ENCODE results near the gene IGSF23. TPM values are rescaled to one million over a fixed set of nuclear protein-coding genes. Genes with fewer than 3 reads are reported as not detected.
"Not testable (repeated sequence)": the region's sequence is repeated elsewhere in the genome, so short reads cannot be mapped to it uniquely, and the experiment has no call there.

IGSF23 gene
- total RNA-seq, 6 experiments from 2014 or later = not detected

GRCh38 chr19:44623626-44624025 lies 10.3 kb downstream of the IGSF23 start:
- no peak for TF ChIP-seq CTCF (IDR thresholded peaks at IDR 0.05)
- Mint-ChIP-seq H3K36me3 (ENCODE audit: low read depth) (peaks cover 12% of the 10 kb centered on the region; the same call in 1 of the 2 replicates), H3K4me1 (ENCODE audit: low read depth) (peaks cover 35% of the 10 kb centered on the region), H3K4me3 (no peak overlapping the region), H3K27me3 (ENCODE audit: insufficient read depth) (peaks cover 2% of the 10 kb centered on the region), H3K9me3 (0 out of 2 replicates have a peak, but pooled peaks cover 4% of the 10 kb centered on the region), H3K27ac (no peak overlapping the region)
- no peak for DNase-seq

- Mint-ChIP-seq H3K27me3 (ENCODE audit: insufficient read depth) (peaks cover 2% of the 10 kb centered on the region), H3K4me3 (no peak overlapping the region)
- TF ChIP-seq CTCF (IDR thresholded peaks at IDR 0.05) = no peak
Observed at GRCh38 chr19:44624840-44625354, 11.5 kb downstream of the IGSF23 start.

GRCh38 chr19:44625637-44626036 lies 12.3 kb downstream of the IGSF23 start:
- Mint-ChIP-seq H3K4me3 (peak overlapping the region; percentile 43; the same call in 1 of the 2 replicates), H3K36me3 (ENCODE audit: low read depth) (peaks cover 12% of the 10 kb centered on the region; the same call in 1 of the 2 replicates), H3K4me1 (ENCODE audit: low read depth) (peaks cover 35% of the 10 kb centered on the region), H3K27ac (peak overlapping the region; percentile 88)
- H3K27me3 Mint-ChIP-seq (ENCODE audit: insufficient read depth); H3K9me3 Mint-ChIP-seq; DNase-seq: not testable (repeated sequence)

More at GRCh38 chr19:44624840-44625354, 11.5 kb downstream of the IGSF23 start:
- 0 out of 2 replicates have a peak, but pooled peaks cover 4% of the 10 kb centered on the region for H3K9me3 Mint-ChIP-seq
- no peak for DNase-seq
- H3K4me1 Mint-ChIP-seq (ENCODE audit: low read depth) = peaks cover 35% of the 10 kb centered on the region
- peaks cover 12% of the 10 kb centered on the region; the same call in 1 of the 2 replicates for H3K36me3 Mint-ChIP-seq (ENCODE audit: low read depth)
- H3K27ac Mint-ChIP-seq = no peak overlapping the region

GRCh38 chr19:44626048-44626624 lies 12.8 kb downstream of the IGSF23 start:
- no peak for TF ChIP-seq CTCF (IDR thresholded peaks at IDR 0.05)
- Mint-ChIP-seq H3K36me3 (ENCODE audit: low read depth) (peaks cover 12% of the 10 kb centered on the region; the same call in 1 of the 2 replicates), H3K4me3 (peak overlapping the region; percentile 43), H3K4me1 (ENCODE audit: low read depth) (peaks cover 35% of the 10 kb centered on the region), H3K27ac (peak overlapping the region; percentile 88), H3K9me3 (0 out of 2 replicates have a peak, but pooled peaks cover 4% of the 10 kb centered on the region), H3K27me3 (ENCODE audit: insufficient read depth) (peaks cover 2% of the 10 kb centered on the region)
- DNase-seq = peak; percentile 93

- Mint-ChIP-seq H3K9me3 (0 out of 2 replicates have a peak, but pooled peaks cover 4% of the 10 kb centered on the region), H3K27me3 (ENCODE audit: insufficient read depth) (peaks cover 2% of the 10 kb centered on the region), H3K4me3 (no peak overlapping the region), H3K36me3 (ENCODE audit: low read depth) (peaks cover 12% of the 10 kb centered on the region; the same call in 1 of the 2 replicates), H3K27ac (no peak overlapping the region), H3K4me1 (ENCODE audit: low read depth) (peaks cover 32% of the 10 kb centered on the region)
- DNase-seq = no peak
- TF ChIP-seq CTCF (IDR thresholded peaks at IDR 0.05) = no peak
Observed at GRCh38 chr19:44627631-44628030, 14.3 kb downstream of the IGSF23 start.

GRCh38 chr19:44628793-44629192 lies 15.4 kb downstream of the IGSF23 start:
- 0 out of 2 replicates have a peak, but pooled peaks cover 4% of the 10 kb centered on the region for H3K9me3 Mint-ChIP-seq
- peaks cover 29% of the 10 kb centered on the region for H3K4me1 Mint-ChIP-seq (ENCODE audit: low read depth)
- TF ChIP-seq CTCF (IDR thresholded peaks at IDR 0.05) = no peak
- H3K4me3 Mint-ChIP-seq = no peak overlapping the region
- H3K36me3 Mint-ChIP-seq (ENCODE audit: low read depth) = peaks cover 12% of the 10 kb centered on the region; the same call in 1 of the 2 replicates
- no peak for DNase-seq
- no peak overlapping the region for H3K27ac Mint-ChIP-seq
- H3K27me3 Mint-ChIP-seq (ENCODE audit: insufficient read depth) = peaks cover 2% of the 10 kb centered on the region; the same call in 1 of the 2 replicates

- DNase-seq; H3K4me3 Mint-ChIP-seq; H3K27me3 Mint-ChIP-seq (ENCODE audit: insufficient read depth); H3K9me3 Mint-ChIP-seq; H3K27ac Mint-ChIP-seq: not testable (repeated sequence)
- 0 out of 2 replicates have a peak, but pooled peaks cover 12% of the 10 kb centered on the region for H3K36me3 Mint-ChIP-seq (ENCODE audit: low read depth)
- H3K4me1 Mint-ChIP-seq (ENCODE audit: low read depth) = peaks cover 43% of the 10 kb centered on the region
Observed at GRCh38 chr19:44631611-44632010, 18.2 kb downstream of the IGSF23 start.

- not testable (repeated sequence) for DNase-seq; H3K9me3 Mint-ChIP-seq; H3K36me3 Mint-ChIP-seq (ENCODE audit: low read depth); H3K27me3 Mint-ChIP-seq (ENCODE audit: insufficient read depth); H3K4me3 Mint-ChIP-seq; H3K27ac Mint-ChIP-seq
- peaks cover 39% of the 10 kb centered on the region for H3K4me1 Mint-ChIP-seq (ENCODE audit: low read depth)
Observed at GRCh38 chr19:44634058-44634457, 20.7 kb downstream of the IGSF23 start.
